Measurements from ENCODE around the gene CIDEA. TPM values are rescaled to one million over a fixed set of nuclear protein-coding genes. Genes with fewer than 3 reads are reported as not detected.
A peak's percentile ranks its signal among the peaks of the same experiment; 100 is the strongest.

Gene CIDEA
- total and polyA plus RNA-seq, 9 of the 15 experiments (the other 6 are each of a cell fraction or from before 2014, with no cell fraction given), result not detected

DNA sequence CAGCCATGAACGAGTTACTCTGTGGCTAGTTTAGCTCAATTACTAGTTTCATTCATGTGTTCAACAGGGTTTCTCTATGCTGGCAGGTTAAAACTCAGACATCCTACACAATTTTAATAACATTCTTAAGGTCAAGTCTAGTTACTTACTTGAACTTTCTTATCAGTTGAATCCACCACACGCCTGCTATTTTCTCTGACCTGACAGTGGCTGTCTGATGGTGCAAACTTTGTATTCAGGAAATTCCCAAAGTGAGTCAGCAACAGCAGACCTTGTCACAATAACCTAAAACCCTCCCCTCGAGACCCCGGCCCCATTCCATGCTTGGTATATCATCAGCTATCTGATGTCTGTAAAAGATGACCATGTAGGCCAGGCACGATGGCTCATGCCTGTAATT lies 20.8 kb upstream of the CIDEA start (continued):
- TF ChIP-seq C11orf30 (IDR thresholded peaks at IDR 0.05; ENCODE audit: low read depth) (peak; percentile 69; the same call in 1 of the 2 replicates), ZNF586 (CRISPR knock-in tag; conservative IDR thresholded peaks at IDR 0.05) (no peak), KLF13 (tag; IDR thresholded peaks at IDR 0.05; ENCODE audit: borderline replicate concordance, low read depth) (no peak), ZNF316 (IDR thresholded peaks at IDR 0.05) (peak; percentile 36; the same call in 1 of the 2 replicates), POLR3A (IDR thresholded peaks at IDR 0.05; ENCODE audit: borderline replicate concordance, extremely low read depth, insufficient read depth, insufficient read length) (no peak), ZNF347 (CRISPR knock-in tag; IDR thresholded peaks at IDR 0.05; ENCODE audit: low read depth) (no peak), ZNF431 (CRISPR knock-in tag; IDR thresholded peaks at IDR 0.05) (no peak), RFX5 (IDR thresholded peaks at IDR 0.05; ENCODE audit: low read depth, low read length) (no peak), ARID2 (IDR thresholded peaks at IDR 0.05) (no peak), SAFB2 (IDR thresholded peaks at IDR 0.05; ENCODE audit: borderline replicate concordance, low read depth, low read length, severe bottlenecking) (no peak), GATAD2A (IDR thresholded peaks at IDR 0.05) (no peak), SRSF9 (IDR thresholded peaks at IDR 0.05; ENCODE audit: borderline replicate concordance, low read depth, low read length) (no peak), TFAM (CRISPR knock-in tag; conservative IDR thresholded peaks at IDR 0.05) (no peak), PHB (CRISPR knock-in tag; IDR thresholded peaks at IDR 0.05) (no peak), ATF6 (CRISPR knock-in tag; IDR thresholded peaks at IDR 0.05) (no peak), ZNF77 (CRISPR knock-in tag; IDR thresholded peaks at IDR 0.05) (no peak), HNRNPH1 (optimal IDR thresholded peaks at IDR 0.05; ENCODE audit: low read depth, low read length) (no peak)
- TF ChIP-seq, protein P1, sequence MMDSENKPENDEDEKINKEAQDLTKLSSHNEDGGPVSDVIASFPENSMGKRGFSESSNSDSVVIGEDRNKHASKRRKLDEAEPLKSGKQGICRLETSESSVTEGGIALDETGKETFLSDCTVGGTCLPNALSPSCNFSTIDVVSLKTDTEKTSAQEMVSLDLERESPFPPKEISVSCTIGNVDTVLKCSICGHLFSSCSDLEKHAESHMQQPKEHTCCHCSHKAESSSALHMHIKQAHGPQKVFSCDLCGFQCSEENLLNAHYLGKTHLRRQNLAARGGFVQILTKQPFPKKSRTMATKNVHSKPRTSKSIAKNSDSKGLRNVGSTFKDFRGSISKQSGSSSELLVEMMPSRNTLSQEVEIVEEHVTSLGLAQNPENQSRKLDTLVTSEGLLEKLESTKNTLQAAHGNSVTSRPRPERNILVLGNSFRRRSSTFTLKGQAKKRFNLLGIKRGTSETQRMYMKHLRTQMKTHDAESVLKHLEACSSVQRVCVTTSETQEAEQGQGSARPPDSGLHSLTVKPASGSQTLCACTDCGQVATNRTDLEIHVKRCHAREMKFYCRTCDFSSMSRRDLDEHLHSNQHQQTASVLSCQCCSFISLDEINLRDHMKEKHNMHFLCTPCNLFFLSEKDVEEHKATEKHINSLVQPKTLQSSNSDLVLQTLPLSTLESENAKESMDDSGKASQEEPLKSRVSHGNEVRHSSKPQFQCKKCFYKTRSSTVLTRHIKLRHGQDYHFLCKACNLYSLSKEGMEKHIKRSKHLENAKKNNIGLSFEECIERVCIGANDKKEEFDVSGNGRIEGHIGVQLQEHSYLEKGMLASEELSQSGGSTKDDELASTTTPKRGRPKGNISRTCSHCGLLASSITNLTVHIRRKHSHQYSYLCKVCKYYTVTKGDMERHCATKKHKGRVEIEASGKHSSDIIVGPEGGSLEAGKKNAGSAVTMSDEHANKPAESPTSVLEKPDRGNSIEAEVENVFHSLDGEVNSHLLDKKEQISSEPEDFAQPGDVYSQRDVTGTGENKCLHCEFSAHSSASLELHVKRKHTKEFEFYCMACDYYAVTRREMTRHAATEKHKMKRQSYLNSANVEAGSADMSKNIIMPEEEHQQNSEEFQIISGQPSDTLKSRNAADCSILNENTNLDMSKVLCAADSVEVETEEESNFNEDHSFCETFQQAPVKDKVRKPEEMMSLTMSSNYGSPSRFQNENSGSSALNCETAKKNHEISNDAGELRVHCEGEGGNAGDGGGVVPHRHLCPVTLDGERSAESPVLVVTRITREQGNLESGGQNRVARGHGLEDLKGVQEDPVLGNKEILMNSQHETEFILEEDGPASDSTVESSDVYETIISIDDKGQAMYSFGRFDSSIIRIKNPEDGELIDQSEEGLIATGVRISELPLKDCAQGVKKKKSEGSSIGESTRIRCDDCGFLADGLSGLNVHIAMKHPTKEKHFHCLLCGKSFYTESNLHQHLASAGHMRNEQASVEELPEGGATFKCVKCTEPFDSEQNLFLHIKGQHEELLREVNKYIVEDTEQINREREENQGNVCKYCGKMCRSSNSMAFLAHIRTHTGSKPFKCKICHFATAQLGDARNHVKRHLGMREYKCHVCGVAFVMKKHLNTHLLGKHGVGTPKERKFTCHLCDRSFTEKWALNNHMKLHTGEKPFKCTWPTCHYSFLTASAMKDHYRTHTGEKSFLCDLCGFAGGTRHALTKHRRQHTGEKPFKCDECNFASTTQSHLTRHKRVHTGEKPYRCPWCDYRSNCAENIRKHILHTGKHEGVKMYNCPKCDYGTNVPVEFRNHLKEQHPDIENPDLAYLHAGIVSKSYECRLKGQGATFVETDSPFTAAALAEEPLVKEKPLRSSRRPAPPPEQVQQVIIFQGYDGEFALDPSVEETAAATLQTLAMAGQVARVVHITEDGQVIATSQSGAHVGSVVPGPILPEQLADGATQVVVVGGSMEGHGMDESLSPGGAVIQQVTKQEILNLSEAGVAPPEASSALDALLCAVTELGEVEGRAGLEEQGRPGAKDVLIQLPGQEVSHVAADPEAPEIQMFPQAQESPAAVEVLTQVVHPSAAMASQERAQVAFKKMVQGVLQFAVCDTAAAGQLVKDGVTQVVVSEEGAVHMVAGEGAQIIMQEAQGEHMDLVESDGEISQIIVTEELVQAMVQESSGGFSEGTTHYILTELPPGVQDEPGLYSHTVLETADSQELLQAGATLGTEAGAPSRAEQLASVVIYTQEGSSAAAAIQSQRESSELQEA (IDR thresholded peaks at IDR 0.05; ENCODE audit: low read depth), result no peak
- TF ChIP-seq, protein P2, sequence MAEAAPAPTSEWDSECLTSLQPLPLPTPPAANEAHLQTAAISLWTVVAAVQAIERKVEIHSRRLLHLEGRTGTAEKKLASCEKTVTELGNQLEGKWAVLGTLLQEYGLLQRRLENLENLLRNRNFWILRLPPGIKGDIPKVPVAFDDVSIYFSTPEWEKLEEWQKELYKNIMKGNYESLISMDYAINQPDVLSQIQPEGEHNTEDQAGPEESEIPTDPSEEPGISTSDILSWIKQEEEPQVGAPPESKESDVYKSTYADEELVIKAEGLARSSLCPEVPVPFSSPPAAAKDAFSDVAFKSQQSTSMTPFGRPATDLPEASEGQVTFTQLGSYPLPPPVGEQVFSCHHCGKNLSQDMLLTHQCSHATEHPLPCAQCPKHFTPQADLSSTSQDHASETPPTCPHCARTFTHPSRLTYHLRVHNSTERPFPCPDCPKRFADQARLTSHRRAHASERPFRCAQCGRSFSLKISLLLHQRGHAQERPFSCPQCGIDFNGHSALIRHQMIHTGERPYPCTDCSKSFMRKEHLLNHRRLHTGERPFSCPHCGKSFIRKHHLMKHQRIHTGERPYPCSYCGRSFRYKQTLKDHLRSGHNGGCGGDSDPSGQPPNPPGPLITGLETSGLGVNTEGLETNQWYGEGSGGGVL (CRISPR knock-in tag; IDR thresholded peaks at IDR 0.05), result no peak

Data from K562 (cell line).